WI38 (cell line): Measurements from ENCODE around the gene SRP68.
"Not testable (repeated sequence)": the region's sequence is repeated elsewhere in the genome, so short reads cannot be mapped to it uniquely, and the experiment has no call there.

Experiments
- H3K4me3 ChIP-seq: 2 replicates; pipeline ENCODE4 v1.5.1; 2011; ENCODE audit warnings: low read depth, mild to moderate bottlenecking, control low read depth, low read length
- CTCF ChIP-seq: IDR thresholded peaks from 2 replicates; pipeline ENCODE4 v1.5.1; 2012; ENCODE audit warnings: low read depth, mild to moderate bottlenecking, control low read depth, low read length

Gene SRP68

GRCh38 chr17:76078860-76079534 is 6.7 kb upstream of the SRP68 start, which contains the start of gene ZACN:
ZACN (plus strand) TSS chr17:76079182; CDS start chr17:76079265, 83 bp downstream.
- no peak for TF ChIP-seq CTCF
- no peak within 1 kb of the TSS for H3K4me3 ChIP-seq

- H3K4me3 ChIP-seq = not testable (repeated sequence)
These were observed 6.1 kb upstream of the SRP68 start for GRCh38 chr17:76078370-76078769.

- H3K4me3 ChIP-seq = no peak overlapping the region
These were observed 5.3 kb upstream of the SRP68 start for GRCh38 chr17:76077584-76078110.

GRCh38 chr17:76076765-76077583 is 4.7 kb upstream of the SRP68 start:
- no peak overlapping the region for H3K4me3 ChIP-seq
- no peak for TF ChIP-seq CTCF

More at GRCh38 chr17:76077584-76078110, 5.3 kb upstream of the SRP68 start:
- no peak for TF ChIP-seq CTCF

- H3K4me3 ChIP-seq = no peak overlapping the region
- TF ChIP-seq CTCF = no peak
These were observed 3.9 kb upstream of the SRP68 start for GRCh38 chr17:76076146-76076764.

GRCh38 chr17:76075364-76076145 is 3.2 kb upstream of the SRP68 start:
- no peak overlapping the region for H3K4me3 ChIP-seq
- TF ChIP-seq CTCF = no peak
